HepG2 (cell line): ENCODE results near the gene PDE3B. TPM values are rescaled to one million over a fixed set of nuclear protein-coding genes. Genes with fewer than 3 reads are reported as not detected.
A peak's percentile ranks its signal among the peaks of the same experiment; 100 is the strongest.

Experiments
- AFF4 ChIP-seq: sonication (generic); formaldehyde crosslinking; IDR thresholded peaks from 2 replicates; pipeline ENCODE4 v1.4.0; 2020; ENCODE audit warnings: missing genetic modification reagents
- DDIT3 ChIP-seq: sonication (generic); formaldehyde crosslinking; IDR thresholded peaks from 2 replicates; pipeline ENCODE4 v1.4.0; 2020; ENCODE audit warnings: mild to moderate bottlenecking, missing genetic modification reagents
- E2F2 ChIP-seq: sonication (generic); formaldehyde crosslinking; IDR thresholded peaks from 2 replicates; pipeline ENCODE4 v1.4.0; 2020; ENCODE audit warnings: missing genetic modification reagents, borderline replicate concordance
- HCFC1 ChIP-seq: fragments of 150-350 bp; IDR thresholded peaks from 2 replicates; pipeline ENCODE4 v1.6.1; 2014; ENCODE audit warnings: low read depth, low read length
- HMGA1 ChIP-seq: sonication (generic); formaldehyde crosslinking; conservative IDR thresholded peaks from 2 replicates; pipeline ENCODE4 v1.4.0; 2020; ENCODE audit warnings: missing genetic modification reagents
- HNRNPH1 ChIP-seq: fragments of 200-400 bp; formaldehyde crosslinking; optimal IDR thresholded peaks from 2 replicates; pipeline ENCODE3; 2017; ENCODE audit warnings: mild to moderate bottlenecking, low read depth, low read length
- MAF1 ChIP-seq: sonication (generic); formaldehyde crosslinking; IDR thresholded peaks from 2 replicates; pipeline ENCODE4 v1.5.0; 2020; ENCODE audit warnings: missing genetic modification reagents, borderline replicate concordance
- MAFK ChIP-seq, 2 experiments: IDR thresholded peaks in 1 of 2; conservative IDR thresholded peaks in 1 of 2; 2 replicates each; pipeline ENCODE4 v1.6.1; 2011; ENCODE audit warnings: improper control_type of control experiment in 2 of 2, low read length in 2 of 2
- NRL ChIP-seq: sonication (generic); formaldehyde crosslinking; IDR thresholded peaks from 2 replicates; pipeline ENCODE4 v1.5.0; 2020; ENCODE audit warnings: missing genetic modification reagents, mild to moderate bottlenecking, moderate library complexity, borderline replicate concordance
- PATZ1 ChIP-seq: sonication (generic); formaldehyde crosslinking; IDR thresholded peaks from 2 replicates; pipeline ENCODE4 v1.4.0; 2020; ENCODE audit warnings: missing genetic modification reagents
- POGZ ChIP-seq: sonication (generic); formaldehyde crosslinking; IDR thresholded peaks from 2 replicates; pipeline ENCODE4 v1.4.0; 2020; ENCODE audit warnings: mild to moderate bottlenecking, missing genetic modification reagents
- SAFB2 ChIP-seq: sonication (generic); formaldehyde crosslinking; IDR thresholded peaks from 2 replicates; pipeline ENCODE4 v1.5.1; 2020; ENCODE audit warnings: missing genetic modification reagents, low read depth, mild to moderate bottlenecking, borderline replicate concordance
- SNRNP70 ChIP-seq: fragments of 200-400 bp; formaldehyde crosslinking; IDR thresholded peaks from 2 replicates; pipeline ENCODE4 v1.6.1; 2017; ENCODE audit warnings: mild to moderate bottlenecking, low read depth, low read length, moderate library complexity
- TBX2 ChIP-seq: sonication (generic); formaldehyde crosslinking; IDR thresholded peaks from 2 replicates; pipeline ENCODE4 v1.5.0; 2020; ENCODE audit warnings: missing genetic modification reagents, mild to moderate bottlenecking, borderline replicate concordance
- TGIF2 ChIP-seq: IDR thresholded peaks from 2 replicates; pipeline ENCODE4 v1.6.1; 2016; ENCODE audit warnings: control low read depth, missing compliant biosample characterization
- TIGD3 ChIP-seq: sonication (generic); formaldehyde crosslinking; IDR thresholded peaks from 2 replicates; pipeline ENCODE4 v1.5.1; 2020; ENCODE audit warnings: mild to moderate bottlenecking, missing genetic modification reagents, borderline replicate concordance
- ZNF12 ChIP-seq: sonication (generic); formaldehyde crosslinking; IDR thresholded peaks from 2 replicates; pipeline ENCODE4 v1.5.0; 2020; ENCODE audit warnings: missing genetic modification reagents
- ZNF317 ChIP-seq: sonication (generic); formaldehyde crosslinking; IDR thresholded peaks from 2 replicates; pipeline ENCODE4 v1.5.0; 2020; ENCODE audit warnings: mild to moderate bottlenecking, missing genetic modification reagents
- ZNF605 ChIP-seq: sonication (generic); formaldehyde crosslinking; IDR thresholded peaks from 2 replicates; pipeline ENCODE4 v1.8.0; 2022; ENCODE audit warnings: mild to moderate bottlenecking, missing genetic modification reagents
- ZNF773 ChIP-seq: sonication (generic); formaldehyde crosslinking; IDR thresholded peaks from 2 replicates; pipeline ENCODE4 v1.4.0; 2020; ENCODE audit warnings: missing genetic modification reagents, borderline replicate concordance
- polyA plus RNA-seq, 8 experiments: library from polyadenylated mRNA; depleted of rRNA in 3 of 8; stranded (reverse) in 7 of 8; unstranded in 1 of 8; fragments of >200 nt; fragmentation: Illumina TruSeq in 4 of 8; extraction: Trizol in 4 of 8; gene quantifications; 2 replicates each; pipeline versions ENCODE4 v1.2.1 to v1.2.3, GENCODE V29; 2011 to 2016; ENCODE audit warnings: low read depth in 4 of 8, missing spikeins in 1 of 8, mixed read lengths in 1 of 8; ENCODE audit not compliant: insufficient read depth in 1 of 8
- total RNA-seq, 5 experiments: library from RNA; depleted of rRNA; stranded (reverse); fragments of >200 nt; fragmentation: Illumina TruSeq; extraction: Trizol; gene quantifications; 2 replicates each; pipeline ENCODE4 v1.2.3, GENCODE V29; 2016; ENCODE audit warnings: low read depth in 1 of 5

Gene PDE3B
- total and polyA plus RNA-seq, 2 of the 13 experiments (the other 11 are each of a cell fraction or from before 2014, with no cell fraction given) = 14.1 to 26.5 TPM

GRCh38 chr11:14642873-14643696 lies 519 bp upstream of the PDE3B start (continued):
- TF ChIP-seq TIGD3 (CRISPR knock-in tag) (no peak), ZNF317 (CRISPR knock-in tag) (peak; percentile 12; the same call in 1 of the 2 replicates), ZNF605 (no peak), MAF1 (CRISPR knock-in tag) (no peak), ZNF773 (CRISPR knock-in tag) (no peak), SNRNP70 (no peak), MAFK (conservative IDR thresholded peaks at IDR 0.05 in 1 of 2, IDR thresholded peaks at IDR 0.05 in 1 of 2; ENCODE audit: low read length in 2 of 2) (no peak), NRL (CRISPR knock-in tag) (peak; percentile 83; the same call in 1 of the 2 replicates), POGZ (CRISPR knock-in tag) (no peak; the same call in 1 of the 2 replicates), TGIF2 (CRISPR knock-in tag) (0 out of 2 replicates have a peak, but pooled peaks have one; percentile 19), HNRNPH1 (no peak), TBX2 (CRISPR knock-in tag) (0 out of 2 replicates have a peak, but pooled peaks have one; percentile 13), HMGA1 (CRISPR knock-in tag) (no peak), E2F2 (no peak), DDIT3 (CRISPR knock-in tag) (no peak), SAFB2 (no peak), HCFC1 (no peak), AFF4 (CRISPR knock-in tag) (no peak), ZNF12 (CRISPR knock-in tag) (0 out of 2 replicates have a peak, but pooled peaks have one; percentile 40), PATZ1 (CRISPR knock-in tag) (no peak)
